Gastroesophageal sphincter (tissue), 3 donors: ENCODE results near the gene HSD17B8.

Experiments
- EP300 ChIP-seq: sonication (generic); formaldehyde crosslinking; IDR thresholded peaks from one replicate; pipeline ENCODE4 v1.6.1; 2017; ENCODE audit warnings: antibody characterized with exemption, mild to moderate bottlenecking
- POLR2A ChIP-seq, 2 donors: fragments of 450-650 bp; IDR thresholded peaks; one replicate each; pipeline ENCODE4 v1.6.1; 2017; ENCODE audit warnings: antibody characterized with exemption in 2 of 2, mild to moderate bottlenecking in 2 of 2, moderate library complexity in 1 of 2
- POLR2AphosphoS5 ChIP-seq: sonication (generic); formaldehyde crosslinking; IDR thresholded peaks from one replicate; pipeline ENCODE4 v1.6.1; 2017; ENCODE audit warnings: antibody characterized with exemption
- TF ChIP-seq, protein P1 (sequence below), 4 experiments: fragments of 200-600 bp in 2 of 4; fragments of 450-650 bp in 2 of 4; sonication (generic) in 1 of 4; IDR thresholded peaks; one replicate each; pipeline ENCODE4 v1.5.1; 2017 to 2019; ENCODE audit warnings: antibody characterized with exemption in 4 of 4, mild to moderate bottlenecking in 2 of 4, moderate library complexity in 2 of 4

- TF ChIP-seq, protein P1, sequence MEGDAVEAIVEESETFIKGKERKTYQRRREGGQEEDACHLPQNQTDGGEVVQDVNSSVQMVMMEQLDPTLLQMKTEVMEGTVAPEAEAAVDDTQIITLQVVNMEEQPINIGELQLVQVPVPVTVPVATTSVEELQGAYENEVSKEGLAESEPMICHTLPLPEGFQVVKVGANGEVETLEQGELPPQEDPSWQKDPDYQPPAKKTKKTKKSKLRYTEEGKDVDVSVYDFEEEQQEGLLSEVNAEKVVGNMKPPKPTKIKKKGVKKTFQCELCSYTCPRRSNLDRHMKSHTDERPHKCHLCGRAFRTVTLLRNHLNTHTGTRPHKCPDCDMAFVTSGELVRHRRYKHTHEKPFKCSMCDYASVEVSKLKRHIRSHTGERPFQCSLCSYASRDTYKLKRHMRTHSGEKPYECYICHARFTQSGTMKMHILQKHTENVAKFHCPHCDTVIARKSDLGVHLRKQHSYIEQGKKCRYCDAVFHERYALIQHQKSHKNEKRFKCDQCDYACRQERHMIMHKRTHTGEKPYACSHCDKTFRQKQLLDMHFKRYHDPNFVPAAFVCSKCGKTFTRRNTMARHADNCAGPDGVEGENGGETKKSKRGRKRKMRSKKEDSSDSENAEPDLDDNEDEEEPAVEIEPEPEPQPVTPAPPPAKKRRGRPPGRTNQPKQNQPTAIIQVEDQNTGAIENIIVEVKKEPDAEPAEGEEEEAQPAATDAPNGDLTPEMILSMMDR (IDR thresholded peaks at IDR 0.05), result no peak
- TF ChIP-seq POLR2A (IDR thresholded peaks at IDR 0.05), result no peak
- TF ChIP-seq EP300, result no peak
- TF ChIP-seq POLR2AphosphoS5, result no peak
Measured at GRCh38 chr6:33183071-33183683, 21.3 kb upstream of the HSD17B8 start.
